H1 (cell line): ENCODE data around the gene PTPRD. TPM values are rescaled to one million over a fixed set of nuclear protein-coding genes. Genes with fewer than 3 reads are reported as not detected.

Experiments used
- CTCF ChIA-PET: fragments of 300-600 bp; sonication (Branson Sonifier 250); formaldehyde crosslinking; loops from one replicate; lab custom pipeline; 2021; ENCODE audit not compliant: partially characterized antibody; lab: Charles Lee
- POLR2A ChIA-PET: fragments of 300-600 bp; sonication (Branson Sonifier 250); formaldehyde crosslinking; loops from one replicate; lab custom pipeline; 2021; ENCODE audit warnings: inconsistent platforms; ENCODE audit not compliant: partially characterized antibody; lab: Charles Lee
- DNase-seq, 2 experiments: peaks; one replicate each; pipeline versions ENCODE4 v3.0.0 to v3.0.0-alpha.2; 2010 to 2022; ENCODE audit warnings: low spot score in 2 of 2, low read depth in 1 of 2, mixed read lengths in 1 of 2
- FAIRE-seq: peaks from 2 replicates; lab custom pipeline; 2011; peaks lifted over from hg19 to GRCh38; lab: Jason Lieb, UNC
- H2AFZ ChIP-seq: 2 replicates; pipeline ENCODE4 v1.8.1; 2012; ENCODE audit warnings: low read length, inconsistent platforms
- H2AK5ac ChIP-seq: 2 replicates; pipeline ENCODE4 v1.6.1; 2013; ENCODE audit warnings: low read depth, low read length
- H2BK120ac ChIP-seq: replicated peaks from 2 replicates; pipeline ENCODE3; 2013; ENCODE audit warnings: low read depth, low read length, inconsistent platforms
- H2BK12ac ChIP-seq: 2 replicates; pipeline ENCODE4 v1.6.1; 2013; ENCODE audit warnings: low read depth, low read length
- H2BK15ac ChIP-seq: 2 replicates; pipeline ENCODE4 v1.6.1; 2013; ENCODE audit warnings: low read length
- H2BK20ac ChIP-seq: 2 replicates; pipeline ENCODE4 v1.6.1; 2013; ENCODE audit warnings: low read length
- H2BK5ac ChIP-seq: 2 replicates; pipeline ENCODE4 v1.6.1; 2013; ENCODE audit warnings: low read depth, low read length
- H3K14ac ChIP-seq: 2 replicates; pipeline ENCODE4 v1.6.1; 2013; ENCODE audit warnings: inconsistent platforms; ENCODE audit not compliant: insufficient read length
- H3K18ac ChIP-seq: 2 replicates; pipeline ENCODE4 v1.6.1; 2013; ENCODE audit warnings: low read length; ENCODE audit errors: extremely low read depth
- H3K23ac ChIP-seq: 2 replicates; pipeline ENCODE4 v1.6.1; 2013; ENCODE audit warnings: inconsistent platforms; ENCODE audit not compliant: insufficient read length
- H3K23me2 ChIP-seq: 2 replicates; pipeline ENCODE4 v1.6.1; 2013; ENCODE audit warnings: low read depth, low read length
- H3K27ac ChIP-seq: 2 replicates; pipeline ENCODE4 v1.6.1; 2011; ENCODE audit warnings: low read depth, low read length, inconsistent platforms
- H3K27me3 ChIP-seq, 4 experiments: replicated peaks in 1 of 4; 1 replicate in 1 of 4; 2 replicates in 3 of 4; pipeline versions ENCODE4 v1.6.1 to v1.8.1; 2011 to 2013; ENCODE audit warnings: low read length in 3 of 4, mild to moderate bottlenecking in 3 of 4, inconsistent platforms in 2 of 4, mixed read lengths in 2 of 4, moderate library complexity in 1 of 4; ENCODE audit not compliant: control insufficient read depth in 3 of 4, insufficient read depth in 3 of 4; ENCODE audit errors: extremely low read depth in 1 of 4
- H3K36me3 ChIP-seq, 4 experiments: 2 replicates each; pipeline versions ENCODE4 v1.6.1 to v1.8.1; 2011 to 2013; ENCODE audit warnings: mild to moderate bottlenecking in 4 of 4, low read length in 3 of 4, moderate library complexity in 2 of 4, control low read depth in 1 of 4, inconsistent platforms in 1 of 4; ENCODE audit not compliant: insufficient read depth in 4 of 4, control insufficient read depth in 2 of 4
- H3K4ac ChIP-seq: replicated peaks from 2 replicates; pipeline ENCODE3; 2013; ENCODE audit warnings: low read length, low read depth, mixed read lengths, inconsistent platforms; ENCODE audit not compliant: insufficient read length
- H3K4me1 ChIP-seq, 4 experiments: replicated peaks in 1 of 4; 1 replicate in 1 of 4; 2 replicates in 3 of 4; pipeline versions ENCODE4 v1.6.1 to v1.8.1; 2011 to 2013; ENCODE audit warnings: low read length in 3 of 4, inconsistent platforms in 2 of 4, mixed read lengths in 1 of 4; ENCODE audit not compliant: insufficient read depth in 4 of 4, control insufficient read depth in 3 of 4
- H3K4me2 ChIP-seq, 2 experiments: 2 replicates each; pipeline versions ENCODE4 v1.6.1 to v1.8.1; 2011 to 2013; ENCODE audit warnings: low read depth in 2 of 2, low read length in 2 of 2, control low read depth in 1 of 2, inconsistent platforms in 1 of 2, mild to moderate bottlenecking in 1 of 2; ENCODE audit not compliant: insufficient read depth in 1 of 2
- H3K4me3 ChIP-seq, 4 experiments: fragments of 200-600, 300-600 bp in 1 of 4; sonication (generic), shearing (Covaris generic), sonication (Bioruptor Twin) in 1 of 4; 2 replicates each; pipeline versions ENCODE4 v1.5.1 to v1.8.1; 2011 to 2016; ENCODE audit warnings: low read length in 4 of 4, low read depth in 3 of 4, control low read depth in 2 of 4, inconsistent platforms in 2 of 4, mild to moderate bottlenecking in 2 of 4, mixed read lengths in 1 of 4, moderate library complexity in 1 of 4; ENCODE audit not compliant: insufficient read depth in 2 of 4; ENCODE audit errors: extremely low read depth in 1 of 4
- H3K56ac ChIP-seq: replicated peaks from 2 replicates; pipeline ENCODE3; 2013; ENCODE audit warnings: low read depth, mild to moderate bottlenecking, mixed read lengths, low read length, inconsistent platforms; ENCODE audit not compliant: insufficient read length
- H3K79me1 ChIP-seq: 2 replicates; pipeline ENCODE4 v1.6.1; 2013; ENCODE audit warnings: low read depth, low read length, control low read depth
- H3K79me2 ChIP-seq, 2 experiments: 2 replicates each; pipeline versions ENCODE4 v1.6.1 to v1.8.1; 2012 to 2013; ENCODE audit warnings: low read length in 2 of 2, mild to moderate bottlenecking in 2 of 2, inconsistent platforms in 1 of 2; ENCODE audit not compliant: insufficient read depth in 2 of 2, control insufficient read depth in 1 of 2
- H3K9ac ChIP-seq, 4 experiments: replicated peaks in 1 of 4; 1 replicate in 1 of 4; 2 replicates in 3 of 4; pipeline versions ENCODE4 v1.6.1 to v1.8.1; 2011 to 2013; ENCODE audit warnings: low read depth in 3 of 4, low read length in 3 of 4, control low read depth in 2 of 4, mild to moderate bottlenecking in 2 of 4, moderate library complexity in 2 of 4, inconsistent platforms in 1 of 4; ENCODE audit errors: extremely low read depth in 1 of 4
- H3K9me3 ChIP-seq, 2 experiments: 2 replicates each; pipeline versions ENCODE4 v1.6.1 to v1.8.1; 2012 to 2013; ENCODE audit warnings: mild to moderate bottlenecking in 2 of 2, moderate library complexity in 2 of 2, control low read depth in 1 of 2, inconsistent platforms in 1 of 2, low read depth in 1 of 2, low read length in 1 of 2, mixed read lengths in 1 of 2; ENCODE audit not compliant: insufficient read depth in 2 of 2
- H4K20me1 ChIP-seq, 2 experiments: replicated peaks in 1 of 2; 2 replicates each; pipeline versions ENCODE3 to v1.8.1; 2011 to 2013; ENCODE audit warnings: inconsistent platforms in 2 of 2, low read length in 2 of 2, mild to moderate bottlenecking in 1 of 2; ENCODE audit not compliant: insufficient read depth in 2 of 2, control insufficient read depth in 1 of 2
- H4K5ac ChIP-seq: 2 replicates; pipeline ENCODE4 v1.6.1; 2013; ENCODE audit warnings: low read length, low read depth, mixed read lengths, inconsistent platforms; ENCODE audit not compliant: insufficient read length
- H4K8ac ChIP-seq: 2 replicates; pipeline ENCODE4 v1.8.0; 2013; ENCODE audit warnings: mild to moderate bottlenecking, moderate library complexity, low read length, inconsistent platforms; ENCODE audit not compliant: insufficient read depth; ENCODE audit errors: extremely low read depth
- H4K91ac ChIP-seq: replicated peaks from 2 replicates; pipeline ENCODE3; 2013; ENCODE audit warnings: low read length, mixed read lengths, inconsistent platforms; ENCODE audit not compliant: insufficient read length
- ASH2L ChIP-seq: fragments of 200-600, 300-600 bp; sonication (generic); IDR thresholded peaks from one replicate; pipeline ENCODE4 v1.7.1; 2017; ENCODE audit warnings: low read length
- HDAC6 ChIP-seq: IDR thresholded peaks from one replicate; pipeline ENCODE4 v1.7.1; 2012; ENCODE audit warnings: low read depth, mild to moderate bottlenecking, inconsistent platforms, low read length, moderate library complexity
- JUND ChIP-seq: IDR thresholded peaks from 2 replicates; pipeline ENCODE4 v1.6.1; 2011; ENCODE audit warnings: mild to moderate bottlenecking, improper control_type of control experiment, low read length
- polyA plus RNA-seq, 7 experiments: library from polyadenylated mRNA; depleted of rRNA in 3 of 7; stranded (reverse) in 5 of 7; unstranded in 2 of 7; fragments of >200 nt in 5 of 7; fragments of 200-250 nt in 2 of 7; gene quantifications; 1 replicate in 5 of 7; 2 replicates in 1 of 7; 4 replicates in 1 of 7; pipeline versions ENCODE4 v1.2.1 to v1.2.3, GENCODE V29; 2011 to 2013; ENCODE audit warnings: missing spikeins in 2 of 7, mixed read lengths in 2 of 7
- total RNA-seq: library from RNA; stranded (reverse); fragmentation: NEBNext Ultra II Directional; extraction: Animal tissue kit (Norgen Biotek cat#: 25700); gene quantifications from 2 replicates; pipeline ENCODE4 v1.2.1, GENCODE V29; 2021

Gene PTPRD
- total and polyA plus RNA-seq, 2 of the 8 experiments (the other 6 are each of a cell fraction or from before 2014, with no cell fraction given): 17.2 to 77.0 TPM

- H3K23ac ChIP-seq: no peak overlapping the region
- TF ChIP-seq ASH2L: no peak
- TF ChIP-seq HDAC6: no peak
- TF ChIP-seq JUND: no peak
- no peak overlapping the region for H3K4me3 ChIP-seq
- no peak overlapping the region for H3K27ac ChIP-seq
- H2BK20ac ChIP-seq: no peak overlapping the region
- no peak overlapping the region for H3K9ac ChIP-seq
- H3K23me2 ChIP-seq: no peaks in the 10 kb centered on the region
- no peak overlapping the region for H2BK12ac ChIP-seq
- no peaks in the 10 kb centered on the region for H4K20me1 ChIP-seq
- H3K4ac ChIP-seq: no peak overlapping the region
- no peaks in the 10 kb centered on the region for H3K4me1 ChIP-seq
- no peaks in the 10 kb centered on the region for H3K79me2 ChIP-seq
- DNase-seq (no peak), FAIRE-seq (no peak)
- no peak overlapping the region for H2BK15ac ChIP-seq
- no peak overlapping the region for H3K14ac ChIP-seq
- no peaks in the 10 kb centered on the region for H3K79me1 ChIP-seq
- H3K18ac ChIP-seq: no peak overlapping the region
- CTCF ChIA-PET: interaction anchor here (1.2 kb wide), 1 partner anchor 12 kb away, joined by 3 read pairs; no protein-coding TSS in a partner anchor
- no peaks in the 10 kb centered on the region; a peak in 1 of 7 replicates for H3K27me3 ChIP-seq
- H3K56ac ChIP-seq: no peak overlapping the region
- H4K91ac ChIP-seq: no peak overlapping the region
- H2AK5ac ChIP-seq: no peak overlapping the region
- no peak overlapping the region for H2AFZ ChIP-seq
- no peak overlapping the region for H2BK120ac ChIP-seq
- no peaks in the 10 kb centered on the region for H3K36me3 ChIP-seq
- H3K9me3 ChIP-seq: no peaks in the 10 kb centered on the region
- no peak overlapping the region for H4K8ac ChIP-seq
- H3K4me2 ChIP-seq: no peak overlapping the region
- POLR2A ChIA-PET: no interaction called here
- H4K5ac ChIP-seq: no peak overlapping the region
- no peak overlapping the region for H2BK5ac ChIP-seq
Observed at GRCh38 chr9:9563817-9564216, 1049.0 kb downstream of the PTPRD start.
